NOMO-1 treated with dmso at 0.1 percent for 144 hours (cell line): ENCODE data around the gene SLCO3A1.
"Not testable (repeated sequence)": the region's sequence is repeated elsewhere in the genome, so short reads cannot be mapped to it uniquely, and the experiment has no call there.

Source experiments
- DNase-seq: peaks from one replicate; lab custom pipeline; 2025; ENCODE audit not compliant: unreplicated experiment; lab: John Stamatoyannopoulos, UW

The SLCO3A1 gene

GRCh38 chr15:92187975-92188374 lies 334.5 kb downstream of the SLCO3A1 start:
- DNase-seq, result no peak

- no peak for DNase-seq
Measured at GRCh38 chr15:92189166-92189565, 335.7 kb downstream of the SLCO3A1 start.

- DNase-seq, result no peak
Measured at GRCh38 chr15:92195241-92195640, 341.7 kb downstream of the SLCO3A1 start.

GRCh38 chr15:92196342-92196741 lies 342.8 kb downstream of the SLCO3A1 start:
- no peak for DNase-seq

- no peak for DNase-seq
Measured at GRCh38 chr15:92197746-92198145, 344.2 kb downstream of the SLCO3A1 start.

GRCh38 chr15:92200891-92201290 lies 347.4 kb downstream of the SLCO3A1 start:
- no peak for DNase-seq

- no peak for DNase-seq
Measured at GRCh38 chr15:92205255-92205739, 351.8 kb downstream of the SLCO3A1 start.

- DNase-seq, result not testable (repeated sequence)
Measured at GRCh38 chr15:92207601-92208000, 354.1 kb downstream of the SLCO3A1 start.
